ENCODE data around the gene HS2ST1. TPM values are rescaled to one million over a fixed set of nuclear protein-coding genes. Genes with fewer than 3 reads are reported as not detected.
A peak's percentile ranks its signal among the peaks of the same experiment; 100 is the strongest.

The HS2ST1 gene
- total and polyA plus RNA-seq, 2 donors (not counting 3 experiments of a cell fraction or from before 2014, with no cell fraction given): 5.5 to 31.2 TPM

DNA sequence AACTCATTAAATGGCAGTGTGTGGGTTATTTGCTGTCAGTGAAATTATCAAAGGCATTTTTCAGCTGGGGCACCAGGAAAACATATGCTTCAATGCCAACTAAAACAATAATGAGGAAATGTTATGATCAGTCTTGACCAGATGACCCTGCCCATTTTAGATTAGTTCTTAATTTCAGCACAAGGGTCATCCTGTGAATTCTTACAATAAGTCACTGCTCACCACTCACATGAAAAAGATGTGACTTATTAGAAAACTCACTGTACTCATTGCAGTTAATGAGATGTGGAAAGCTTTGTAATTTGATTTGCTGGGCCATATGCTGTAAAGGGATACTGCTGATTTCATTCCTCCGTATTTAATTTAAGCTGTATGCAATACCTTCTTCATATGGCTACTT, 235.7 kb downstream of the HS2ST1 start:
- Histone ChIP-seq H3K9me3 (replicated peaks; ENCODE audit: control insufficient read depth, insufficient read depth, low read length) (no peaks in the 10 kb centered on the region), H3K4me2 (ENCODE audit: insufficient read depth, low read length) (peak overlapping the region; percentile 53), H3K9me1 (replicated peaks; ENCODE audit: control insufficient read depth, extremely low read depth, insufficient read depth, low read length) (no peaks in the 10 kb centered on the region), H3K27me3 (ENCODE audit: control insufficient read depth in 2 of 2, insufficient read depth in 2 of 2, low read length in 2 of 2) (peaks cover 8 to 20% of the 10 kb centered on the region in 2 experiments), H3K27ac (ENCODE audit: insufficient read depth, low read depth, low read length) (no peak overlapping the region), H4K20me1 (replicated peaks; ENCODE audit: control insufficient read depth, extremely low read depth, insufficient read depth, low read length) (no peaks in the 10 kb centered on the region), H3K4me3 (replicated peaks in 1 of 3; ENCODE audit: insufficient read depth in 1 of 3, low read depth in 1 of 3, low read length in 3 of 3) (no peak overlapping the region), H3K9ac (replicated peaks; ENCODE audit: extremely low read depth, insufficient read depth, low read length) (no peak overlapping the region), H3K4me1 (ENCODE audit: control insufficient read depth, extremely low read depth, insufficient read depth, low read length) (peaks cover 19% of the 10 kb centered on the region), H2AFZ (ENCODE audit: low read depth, low read length) (no peak overlapping the region), H3K79me2 (ENCODE audit: control insufficient read depth, insufficient read depth, low read length) (no peaks in the 10 kb centered on the region), H3K36me3 (ENCODE audit: control insufficient read depth in 2 of 2, extremely low read depth in 1 of 2, insufficient read depth in 2 of 2, low read length in 2 of 2) (no peaks in the 10 kb centered on the region)
- FAIRE-seq (peak; percentile 68), DNase-seq (ENCODE audit: low read depth, low spot score) (peak; percentile 76)
- no TSS peak for BruUV-seq (replicated peaks)
- ChIA-PET CTCF (interaction anchor here (1.3 to 1.8 kb wide), 5 partner anchors 8 to 804 kb away, joined by 3 to 5 read pairs (median 4); no protein-coding TSS in a partner anchor), POLR2A (no interaction called here)
- dilution Hi-C loops (cut with MboI; ENCODE audit: extremely low pct_ligation_motif_present, low sequenced_read_pairs): no loop called here
- TF ChIP-seq, protein P1, sequence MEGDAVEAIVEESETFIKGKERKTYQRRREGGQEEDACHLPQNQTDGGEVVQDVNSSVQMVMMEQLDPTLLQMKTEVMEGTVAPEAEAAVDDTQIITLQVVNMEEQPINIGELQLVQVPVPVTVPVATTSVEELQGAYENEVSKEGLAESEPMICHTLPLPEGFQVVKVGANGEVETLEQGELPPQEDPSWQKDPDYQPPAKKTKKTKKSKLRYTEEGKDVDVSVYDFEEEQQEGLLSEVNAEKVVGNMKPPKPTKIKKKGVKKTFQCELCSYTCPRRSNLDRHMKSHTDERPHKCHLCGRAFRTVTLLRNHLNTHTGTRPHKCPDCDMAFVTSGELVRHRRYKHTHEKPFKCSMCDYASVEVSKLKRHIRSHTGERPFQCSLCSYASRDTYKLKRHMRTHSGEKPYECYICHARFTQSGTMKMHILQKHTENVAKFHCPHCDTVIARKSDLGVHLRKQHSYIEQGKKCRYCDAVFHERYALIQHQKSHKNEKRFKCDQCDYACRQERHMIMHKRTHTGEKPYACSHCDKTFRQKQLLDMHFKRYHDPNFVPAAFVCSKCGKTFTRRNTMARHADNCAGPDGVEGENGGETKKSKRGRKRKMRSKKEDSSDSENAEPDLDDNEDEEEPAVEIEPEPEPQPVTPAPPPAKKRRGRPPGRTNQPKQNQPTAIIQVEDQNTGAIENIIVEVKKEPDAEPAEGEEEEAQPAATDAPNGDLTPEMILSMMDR (IDR thresholded peaks at IDR 0.05; ENCODE audit: extremely low read depth in 1 of 2, insufficient read depth in 1 of 2, low read depth in 1 of 2, low read length in 2 of 2): no peak
- peak; percentile 47 for TF ChIP-seq GATA2 (IDR thresholded peaks at IDR 0.05; ENCODE audit: insufficient read depth, insufficient read length, low read depth, low read length)
- intact Hi-C loops (cut with micrococcal nuclease): loop anchor here (5.0 kb wide), 1 partner anchor 177 kb away; the partner anchor contains the start of gene LMO4

DNA sequence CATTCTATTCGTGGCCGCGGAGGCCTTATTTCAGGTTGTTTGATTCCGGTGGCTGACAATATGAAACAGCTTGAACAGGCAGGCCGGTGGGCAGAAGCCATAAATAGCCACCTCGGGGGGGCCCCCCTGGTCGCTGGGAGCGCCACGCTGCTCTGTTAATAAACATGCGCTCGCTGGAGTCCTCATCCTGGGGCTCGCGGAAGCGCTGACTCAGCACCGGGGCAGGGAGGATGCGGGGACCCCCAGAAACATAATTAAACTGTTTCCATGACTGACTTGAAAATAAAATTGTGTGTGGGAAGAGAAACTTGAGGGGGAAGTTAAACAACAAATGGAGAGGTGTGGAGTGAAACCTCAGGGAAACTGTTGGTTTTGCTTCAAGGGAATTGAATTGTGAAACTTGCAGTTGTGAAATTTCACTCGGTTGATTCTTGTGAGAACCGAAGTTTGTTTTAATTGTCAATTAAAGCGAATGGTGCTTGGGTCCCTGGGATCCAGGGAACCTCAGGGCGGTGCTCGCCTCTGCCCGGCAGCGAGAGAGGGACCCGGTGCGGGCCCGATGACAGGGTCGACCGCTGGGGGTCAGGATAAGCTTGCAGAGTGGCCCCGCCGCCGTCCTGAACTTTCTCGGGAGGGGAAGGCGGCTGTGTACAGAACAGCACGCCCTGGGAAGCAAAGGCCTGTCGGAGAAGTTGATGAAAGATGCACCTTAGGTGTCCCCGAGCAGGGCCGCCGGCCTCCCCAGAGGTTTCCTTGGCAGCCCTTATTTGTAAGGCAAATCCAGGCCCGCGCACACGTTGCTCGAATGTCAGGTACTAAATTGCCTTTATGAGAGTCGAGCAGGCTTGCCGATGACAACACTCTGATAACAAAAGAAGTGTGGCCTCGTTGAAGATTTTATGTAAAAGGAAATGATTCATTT, 237.3 kb downstream of the HS2ST1 start:
- ChIA-PET CTCF (interaction anchor here (0.9 to 1.6 kb wide), 3 partner anchors 128 to 179 kb away, joined by 3 to 7 read pairs (median 4); no protein-coding TSS in a partner anchor), POLR2A (no interaction called here)
- Histone ChIP-seq H3K4me2 (ENCODE audit: insufficient read depth, low read length) (peak overlapping the region; percentile 83), H3K27ac (ENCODE audit: insufficient read depth, low read depth, low read length) (no peak overlapping the region), H3K9me1 (replicated peaks; ENCODE audit: control insufficient read depth, extremely low read depth, insufficient read depth, low read length) (no peaks in the 10 kb centered on the region), H3K27me3 (ENCODE audit: control insufficient read depth in 2 of 2, insufficient read depth in 2 of 2, low read length in 2 of 2) (peaks cover 9 to 15% of the 10 kb centered on the region in 2 experiments), H4K20me1 (replicated peaks; ENCODE audit: control insufficient read depth, extremely low read depth, insufficient read depth, low read length) (no peaks in the 10 kb centered on the region), H3K9me3 (replicated peaks; ENCODE audit: control insufficient read depth, insufficient read depth, low read length) (no peaks in the 10 kb centered on the region), H2AFZ (ENCODE audit: low read depth, low read length) (peak overlapping the region; percentile 96), H3K79me2 (ENCODE audit: control insufficient read depth, insufficient read depth, low read length) (no peaks in the 10 kb centered on the region), H3K36me3 (ENCODE audit: control insufficient read depth in 2 of 2, extremely low read depth in 1 of 2, insufficient read depth in 2 of 2, low read length in 2 of 2) (no peaks in the 10 kb centered on the region), H3K9ac (replicated peaks; ENCODE audit: extremely low read depth, insufficient read depth, low read length) (peak overlapping the region; percentile 50), H3K4me3 (replicated peaks in 1 of 3; ENCODE audit: insufficient read depth in 1 of 3, low read depth in 1 of 3, low read length in 3 of 3) (peak overlapping the region in 2 of 3 experiments; percentile 0 to 46), H3K4me1 (ENCODE audit: control insufficient read depth, extremely low read depth, insufficient read depth, low read length) (peaks cover 19% of the 10 kb centered on the region)
- TF ChIP-seq POLR2AphosphoS5 (IDR thresholded peaks at IDR 0.05; ENCODE audit: insufficient read depth, low read depth, low read length): no peak
- TF ChIP-seq FOS (IDR thresholded peaks at IDR 0.05; ENCODE audit: borderline replicate concordance, insufficient read depth, low read length): no peak
- TF ChIP-seq GATA2 (IDR thresholded peaks at IDR 0.05; ENCODE audit: insufficient read depth, insufficient read length, low read depth, low read length): peak; percentile 23
- TF ChIP-seq MYC (IDR thresholded peaks at IDR 0.05; ENCODE audit: low read depth, low read length): no peak
- TF ChIP-seq, protein P1 (IDR thresholded peaks at IDR 0.05; ENCODE audit: extremely low read depth in 1 of 2, insufficient read depth in 1 of 2, low read depth in 1 of 2, low read length in 2 of 2): peak; percentile 52 to 62
- no peak for TF ChIP-seq JUN (IDR thresholded peaks at IDR 0.05; ENCODE audit: borderline replicate concordance, insufficient read depth, insufficient read length, low read depth)
- TF ChIP-seq, protein P2, sequence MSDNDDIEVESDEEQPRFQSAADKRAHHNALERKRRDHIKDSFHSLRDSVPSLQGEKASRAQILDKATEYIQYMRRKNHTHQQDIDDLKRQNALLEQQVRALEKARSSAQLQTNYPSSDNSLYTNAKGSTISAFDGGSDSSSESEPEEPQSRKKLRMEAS (IDR thresholded peaks at IDR 0.05; ENCODE audit: insufficient read depth, insufficient read length): no peak
- TF ChIP-seq EZH2 (IDR thresholded peaks at IDR 0.05; ENCODE audit: borderline replicate concordance, low read depth, low read length, severe bottlenecking): no peak
- FAIRE-seq (peak; percentile 81), DNase-seq (ENCODE audit: low read depth, low spot score) (peak; percentile 64)
- intact Hi-C loops (cut with micrococcal nuclease) (loop anchor here (1.0 to 5.0 kb wide), 4 partner anchors 142 to 1029 kb away; partner anchors contain the start of gene LMO4), dilution Hi-C loops (cut with MboI; ENCODE audit: extremely low pct_ligation_motif_present, low sequenced_read_pairs) (no loop called here)
- no TSS peak for BruUV-seq (replicated peaks)
